ENCODE results near the gene SLC47A1. TPM values are rescaled to one million over a fixed set of nuclear protein-coding genes. Genes with fewer than 3 reads are reported as not detected.

SLC47A1 gene
- total and polyA plus RNA-seq, 2 of the 13 experiments (the other 11 are each of a cell fraction or from before 2014, with no cell fraction given): 42.1 to 67.5 TPM

DNA sequence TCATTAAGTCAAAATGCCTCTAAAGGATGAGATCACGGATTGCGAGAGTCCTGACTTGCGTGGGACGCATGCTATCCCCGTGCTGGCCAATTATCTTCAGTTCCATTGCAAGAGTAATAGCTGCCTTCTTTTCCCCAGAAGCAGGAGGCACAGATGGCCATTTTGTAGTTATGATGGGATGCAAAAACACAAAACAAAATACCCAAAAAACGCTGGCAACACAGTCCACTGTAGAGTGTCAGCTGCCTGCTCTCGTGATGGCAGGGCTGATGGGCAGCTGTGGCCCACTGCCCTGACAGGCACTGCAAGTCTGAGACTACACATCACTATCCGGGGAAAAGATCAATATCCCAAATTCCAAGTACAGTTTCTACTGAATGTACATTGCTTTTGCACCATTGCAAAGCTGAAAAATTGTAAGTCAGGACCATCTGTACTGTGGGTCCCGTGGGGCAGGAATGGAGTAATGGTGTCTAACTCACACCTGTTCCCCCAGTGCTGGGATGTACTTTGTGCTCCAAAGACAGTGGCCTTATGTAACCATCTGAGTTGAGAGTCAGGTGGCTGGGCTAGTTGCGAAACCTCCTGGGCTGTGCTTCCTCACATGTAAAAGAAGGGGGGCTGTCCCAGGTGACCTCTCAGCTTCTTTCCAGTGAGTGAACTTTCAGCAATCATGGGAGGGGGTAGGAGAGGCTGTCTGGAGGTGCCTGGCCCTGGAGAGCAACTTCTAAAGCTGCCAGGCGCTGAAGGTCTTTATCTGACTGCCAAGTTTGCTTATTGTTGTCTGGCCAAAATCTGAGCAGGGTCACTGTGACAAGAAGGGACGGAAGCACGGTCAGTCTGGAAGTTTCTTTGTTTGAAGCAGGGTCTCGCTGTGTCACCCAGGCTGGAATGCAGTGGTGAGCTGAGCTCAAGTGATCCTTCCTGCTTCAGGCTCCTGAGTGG is 4.7 kb downstream of the SLC47A1 start (continued):
- TF ChIP-seq ZNF121 (CRISPR knock-in tag; IDR thresholded peaks at IDR 0.05) (no peak), KLF13 (CRISPR knock-in tag; IDR thresholded peaks at IDR 0.05) (no peak), ZNF775 (CRISPR knock-in tag; IDR thresholded peaks at IDR 0.05; ENCODE audit: borderline replicate concordance) (0 out of 2 replicates have a peak, but pooled peaks have one; percentile 37), RBFOX2 (IDR thresholded peaks at IDR 0.05; ENCODE audit: low read depth, low read length) (no peak), FOXP1 (IDR thresholded peaks at IDR 0.05) (no peak), FOXP1 (CRISPR knock-in tag; IDR thresholded peaks at IDR 0.05) (peak; percentile 77), HCFC1 (IDR thresholded peaks at IDR 0.05; ENCODE audit: low read depth, low read length) (no peak), NCOA5 (CRISPR knock-in tag; IDR thresholded peaks at IDR 0.05) (no peak), HNF4A (CRISPR knock-in tag; IDR thresholded peaks at IDR 0.05) (peak; percentile 98), ARNT2 (CRISPR knock-in tag; IDR thresholded peaks at IDR 0.05; ENCODE audit: low read depth) (peak; percentile 74; the same call in 1 of the 2 replicates), JUN (CRISPR knock-in tag; IDR thresholded peaks at IDR 0.05) (peak; percentile 83), SRSF9 (IDR thresholded peaks at IDR 0.05; ENCODE audit: borderline replicate concordance, insufficient read depth, low read depth, low read length, poor library complexity, severe bottlenecking) (no peak), TCF7L2 (IDR thresholded peaks at IDR 0.05; ENCODE audit: low read depth, low read length) (no peak), GATA4 (IDR thresholded peaks at IDR 0.05; ENCODE audit: borderline replicate concordance, low read depth) (peak; percentile 36; the same call in 1 of the 2 replicates), ZBTB1 (CRISPR knock-in tag; IDR thresholded peaks at IDR 0.05; ENCODE audit: borderline replicate concordance) (no peak), POLR2AphosphoS2 (IDR thresholded peaks at IDR 0.05; ENCODE audit: low read depth, low read length) (no peak)
- TF ChIP-seq, protein P1, sequence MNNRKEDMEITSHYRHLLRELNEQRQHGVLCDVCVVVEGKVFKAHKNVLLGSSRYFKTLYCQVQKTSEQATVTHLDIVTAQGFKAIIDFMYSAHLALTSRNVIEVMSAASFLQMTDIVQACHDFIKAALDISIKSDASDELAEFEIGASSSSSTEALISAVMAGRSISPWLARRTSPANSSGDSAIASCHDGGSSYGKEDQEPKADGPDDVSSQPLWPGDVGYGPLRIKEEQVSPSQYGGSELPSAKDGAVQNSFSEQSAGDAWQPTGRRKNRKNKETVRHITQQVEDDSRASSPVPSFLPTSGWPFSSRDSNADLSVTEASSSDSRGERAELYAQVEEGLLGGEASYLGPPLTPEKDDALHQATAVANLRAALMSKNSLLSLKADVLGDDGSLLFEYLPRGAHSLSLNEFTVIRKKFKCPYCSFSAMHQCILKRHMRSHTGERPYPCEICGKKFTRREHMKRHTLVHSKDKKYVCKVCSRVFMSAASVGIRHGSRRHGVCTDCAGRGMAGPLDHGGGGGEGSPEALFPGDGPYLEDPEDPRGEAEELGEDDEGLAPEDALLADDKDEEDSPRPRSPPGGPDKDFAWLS (CRISPR knock-in tag; IDR thresholded peaks at IDR 0.05; ENCODE audit: borderline replicate concordance): 0 out of 2 replicates have a peak, but pooled peaks have one; percentile 91
- TF ChIP-seq, protein P2, sequence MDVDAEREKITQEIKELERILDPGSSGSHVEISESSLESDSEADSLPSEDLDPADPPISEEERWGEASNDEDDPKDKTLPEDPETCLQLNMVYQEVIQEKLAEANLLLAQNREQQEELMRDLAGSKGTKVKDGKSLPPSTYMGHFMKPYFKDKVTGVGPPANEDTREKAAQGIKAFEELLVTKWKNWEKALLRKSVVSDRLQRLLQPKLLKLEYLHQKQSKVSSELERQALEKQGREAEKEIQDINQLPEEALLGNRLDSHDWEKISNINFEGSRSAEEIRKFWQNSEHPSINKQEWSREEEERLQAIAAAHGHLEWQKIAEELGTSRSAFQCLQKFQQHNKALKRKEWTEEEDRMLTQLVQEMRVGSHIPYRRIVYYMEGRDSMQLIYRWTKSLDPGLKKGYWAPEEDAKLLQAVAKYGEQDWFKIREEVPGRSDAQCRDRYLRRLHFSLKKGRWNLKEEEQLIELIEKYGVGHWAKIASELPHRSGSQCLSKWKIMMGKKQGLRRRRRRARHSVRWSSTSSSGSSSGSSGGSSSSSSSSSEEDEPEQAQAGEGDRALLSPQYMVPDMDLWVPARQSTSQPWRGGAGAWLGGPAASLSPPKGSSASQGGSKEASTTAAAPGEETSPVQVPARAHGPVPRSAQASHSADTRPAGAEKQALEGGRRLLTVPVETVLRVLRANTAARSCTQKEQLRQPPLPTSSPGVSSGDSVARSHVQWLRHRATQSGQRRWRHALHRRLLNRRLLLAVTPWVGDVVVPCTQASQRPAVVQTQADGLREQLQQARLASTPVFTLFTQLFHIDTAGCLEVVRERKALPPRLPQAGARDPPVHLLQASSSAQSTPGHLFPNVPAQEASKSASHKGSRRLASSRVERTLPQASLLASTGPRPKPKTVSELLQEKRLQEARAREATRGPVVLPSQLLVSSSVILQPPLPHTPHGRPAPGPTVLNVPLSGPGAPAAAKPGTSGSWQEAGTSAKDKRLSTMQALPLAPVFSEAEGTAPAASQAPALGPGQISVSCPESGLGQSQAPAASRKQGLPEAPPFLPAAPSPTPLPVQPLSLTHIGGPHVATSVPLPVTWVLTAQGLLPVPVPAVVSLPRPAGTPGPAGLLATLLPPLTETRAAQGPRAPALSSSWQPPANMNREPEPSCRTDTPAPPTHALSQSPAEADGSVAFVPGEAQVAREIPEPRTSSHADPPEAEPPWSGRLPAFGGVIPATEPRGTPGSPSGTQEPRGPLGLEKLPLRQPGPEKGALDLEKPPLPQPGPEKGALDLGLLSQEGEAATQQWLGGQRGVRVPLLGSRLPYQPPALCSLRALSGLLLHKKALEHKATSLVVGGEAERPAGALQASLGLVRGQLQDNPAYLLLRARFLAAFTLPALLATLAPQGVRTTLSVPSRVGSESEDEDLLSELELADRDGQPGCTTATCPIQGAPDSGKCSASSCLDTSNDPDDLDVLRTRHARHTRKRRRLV (CRISPR knock-in tag; IDR thresholded peaks at IDR 0.05): 0 out of 2 replicates have a peak, but pooled peaks have one; percentile 73
- TF ChIP-seq, protein P3, sequence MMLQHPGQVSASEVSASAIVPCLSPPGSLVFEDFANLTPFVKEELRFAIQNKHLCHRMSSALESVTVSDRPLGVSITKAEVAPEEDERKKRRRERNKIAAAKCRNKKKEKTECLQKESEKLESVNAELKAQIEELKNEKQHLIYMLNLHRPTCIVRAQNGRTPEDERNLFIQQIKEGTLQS (CRISPR knock-in tag; IDR thresholded peaks at IDR 0.05): peak; percentile 35; the same call in 1 of the 2 replicates
- TF ChIP-seq, protein P4, sequence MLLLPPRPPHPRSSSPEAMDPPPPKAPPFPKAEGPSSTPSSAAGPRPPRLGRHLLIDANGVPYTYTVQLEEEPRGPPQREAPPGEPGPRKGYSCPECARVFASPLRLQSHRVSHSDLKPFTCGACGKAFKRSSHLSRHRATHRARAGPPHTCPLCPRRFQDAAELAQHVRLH (CRISPR knock-in tag; IDR thresholded peaks at IDR 0.05; ENCODE audit: borderline replicate concordance, low read depth): peak; percentile 96
